CD4-positive, alpha-beta T cell (primary cell): ENCODE data around the gene DIP2C. TPM values are rescaled to one million over a fixed set of nuclear protein-coding genes. Genes with fewer than 3 reads are reported as not detected.

ENCODE experiments used
- ATAC-seq: fragments of 200-7000 bp; cut with Tn5 transposase; one replicate; pipeline ENCODE4 v1.10.0; 2022; ENCODE audit warnings: mild to moderate bottlenecking; ENCODE audit not compliant: poor library complexity
- CTCF ChIA-PET: fragments of 350-600 bp; sonication (Branson Sonifier 250); formaldehyde crosslinking; loops from one replicate; lab custom pipeline; 2021; ENCODE audit warnings: antibody characterized with exemption, inconsistent platforms; lab: Charles Lee
- POLR2A ChIA-PET: fragments of 350-600 bp; sonication (Branson Sonifier 250); formaldehyde crosslinking; loops from one replicate; lab custom pipeline; 2021; ENCODE audit warnings: antibody characterized with exemption, inconsistent platforms; lab: Charles Lee
- DNase-seq, 14 experiments: peaks; one replicate each; pipeline ENCODE4 v3.0.0-alpha.2; 2013 to 2020; ENCODE audit warnings: mixed read lengths in 2 of 14
- H3K27ac ChIP-seq, 2 donors: one replicate each; pipeline versions ENCODE4 v1.5.1 to v1.7.0; 2013; ENCODE audit warnings: low read length in 2 of 2, low read depth in 1 of 2, mild to moderate bottlenecking in 1 of 2
- H3K27me3 ChIP-seq, 2 experiments: 1 replicate in 1 of 2; 2 replicates in 1 of 2; pipeline versions ENCODE4 v1.6.1 to v1.7.0; 2013; ENCODE audit warnings: low read length in 2 of 2, control low read depth in 1 of 2, mild to moderate bottlenecking in 1 of 2, moderate library complexity in 1 of 2; ENCODE audit not compliant: insufficient read depth in 2 of 2, control insufficient read depth in 1 of 2
- H3K36me3 ChIP-seq: one replicate; pipeline ENCODE4 v1.6.1; 2013; ENCODE audit warnings: low read length, control low read depth; ENCODE audit not compliant: insufficient read depth
- H3K4me1 ChIP-seq: one replicate; pipeline ENCODE4 v1.6.1; 2013; ENCODE audit warnings: low read length, control low read depth; ENCODE audit not compliant: insufficient read depth
- H3K4me3 ChIP-seq: one replicate; pipeline ENCODE4 v1.5.1; 2013; ENCODE audit warnings: mild to moderate bottlenecking, low read length, moderate library complexity
- H3K9me3 ChIP-seq, 2 experiments: 1 replicate in 1 of 2; 2 replicates in 1 of 2; pipeline versions ENCODE4 v1.6.1 to v1.7.0; 2013; ENCODE audit warnings: low read length in 2 of 2, mild to moderate bottlenecking in 2 of 2, control low read depth in 1 of 2, moderate library complexity in 1 of 2; ENCODE audit not compliant: control insufficient read depth in 1 of 2, insufficient read depth in 1 of 2
- H3K27ac Mint-ChIP-seq: one replicate; pipeline ENCODE4 v1.8.0; 2020; ENCODE audit warnings: mixed read lengths
- H3K27me3 Mint-ChIP-seq: one replicate; pipeline ENCODE4 v1.8.0; 2021; ENCODE audit warnings: mixed read lengths
- H3K36me3 Mint-ChIP-seq: one replicate; pipeline ENCODE4 v1.8.0; 2021; ENCODE audit warnings: low read depth, mixed read lengths
- H3K4me1 Mint-ChIP-seq: one replicate; pipeline ENCODE4 v1.8.0; 2021; ENCODE audit warnings: low read depth, mixed read lengths
- H3K4me3 Mint-ChIP-seq: one replicate; pipeline ENCODE4 v1.8.0; 2020; ENCODE audit warnings: mild to moderate bottlenecking, mixed read lengths
- H3K9me3 Mint-ChIP-seq: one replicate; pipeline ENCODE4 v1.8.0; 2020; ENCODE audit warnings: mixed read lengths
- intact Hi-C, 2 experiments: fragments of 100-400 bp; cut with DNase I in 1 of 2; cut with micrococcal nuclease in 1 of 2; formaldehyde crosslinking; loops; one replicate each; pipeline versions ENCODE4 v1.15.1 to v1.9.0; 2023 to 2025; cut with DNase I, micrococcal nuclease
- total RNA-seq, 174 experiments: library from RNA in 2 of 174; stranded (reverse) in 2 of 174; gene quantifications; one replicate each; pipeline ENCODE4 v1.2.3 and lab custom pipeline; 2021 to 2026
- TF ChIP-seq, protein P1 (sequence below): fragments of 200-600 bp; IDR thresholded peaks from one replicate; pipeline ENCODE4 v1.8.0; 2022; ENCODE audit warnings: antibody characterized with exemption, mild to moderate bottlenecking

Gene DIP2C
- total RNA-seq, 2 experiments from 2014 or later, result 4.1 TPM

DNA sequence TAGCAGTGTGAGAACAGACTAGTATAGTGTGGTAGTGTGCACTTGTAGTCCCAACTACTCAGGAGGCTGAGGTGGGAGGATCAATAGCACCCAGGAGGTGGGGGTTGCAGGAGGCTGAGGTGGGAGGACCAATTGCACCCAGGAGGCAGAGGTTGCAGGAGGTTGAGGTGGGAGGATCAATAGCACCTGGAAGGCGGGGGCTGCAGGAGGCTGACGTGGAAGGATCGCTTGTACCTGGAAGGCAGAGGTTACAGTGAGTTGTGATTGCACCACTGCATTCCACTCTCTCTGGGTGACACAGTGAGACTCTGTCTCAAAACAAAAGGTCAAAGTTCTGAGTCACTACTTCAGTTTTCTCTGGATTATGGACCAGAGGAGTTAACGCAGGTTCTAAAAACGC lies 22.6 kb upstream of the DIP2C start:
- no peak overlapping the region for H3K27ac Mint-ChIP-seq
- ChIA-PET POLR2A (no interaction called here), CTCF (no interaction called here)
- intact Hi-C loops, result no loop called here
- Histone ChIP-seq H3K9me3 (peaks cover 10% of the 10 kb centered on the region in 2 experiments), H3K27me3 (peaks cover 0 to 5% of the 10 kb centered on the region in 2 experiments), H3K27ac (no peak overlapping the region), H3K36me3 (no peaks in the 10 kb centered on the region), H3K4me1 (no peaks in the 10 kb centered on the region), H3K4me3 (no peak overlapping the region)
- H3K4me3 Mint-ChIP-seq, result no peak overlapping the region
- peaks cover 7% of the 10 kb centered on the region for H3K9me3 Mint-ChIP-seq
- no peak for DNase-seq
- ATAC-seq, result no peak
- TF ChIP-seq, protein P1, sequence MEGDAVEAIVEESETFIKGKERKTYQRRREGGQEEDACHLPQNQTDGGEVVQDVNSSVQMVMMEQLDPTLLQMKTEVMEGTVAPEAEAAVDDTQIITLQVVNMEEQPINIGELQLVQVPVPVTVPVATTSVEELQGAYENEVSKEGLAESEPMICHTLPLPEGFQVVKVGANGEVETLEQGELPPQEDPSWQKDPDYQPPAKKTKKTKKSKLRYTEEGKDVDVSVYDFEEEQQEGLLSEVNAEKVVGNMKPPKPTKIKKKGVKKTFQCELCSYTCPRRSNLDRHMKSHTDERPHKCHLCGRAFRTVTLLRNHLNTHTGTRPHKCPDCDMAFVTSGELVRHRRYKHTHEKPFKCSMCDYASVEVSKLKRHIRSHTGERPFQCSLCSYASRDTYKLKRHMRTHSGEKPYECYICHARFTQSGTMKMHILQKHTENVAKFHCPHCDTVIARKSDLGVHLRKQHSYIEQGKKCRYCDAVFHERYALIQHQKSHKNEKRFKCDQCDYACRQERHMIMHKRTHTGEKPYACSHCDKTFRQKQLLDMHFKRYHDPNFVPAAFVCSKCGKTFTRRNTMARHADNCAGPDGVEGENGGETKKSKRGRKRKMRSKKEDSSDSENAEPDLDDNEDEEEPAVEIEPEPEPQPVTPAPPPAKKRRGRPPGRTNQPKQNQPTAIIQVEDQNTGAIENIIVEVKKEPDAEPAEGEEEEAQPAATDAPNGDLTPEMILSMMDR, result no peak
- no peaks in the 10 kb centered on the region for H3K36me3 Mint-ChIP-seq
- peaks cover 20% of the 10 kb centered on the region for H3K27me3 Mint-ChIP-seq
- H3K4me1 Mint-ChIP-seq, result no peaks in the 10 kb centered on the region

GRCh38 chr10:707861-708260 lies 18.4 kb upstream of the DIP2C start:
- intact Hi-C loops, result no loop called here
- H3K4me3 ChIP-seq, result no peak overlapping the region
- H3K4me3 Mint-ChIP-seq, result no peak overlapping the region
- H3K27me3 ChIP-seq, result peaks cover 0 to 12% of the 10 kb centered on the region in 2 experiments
- H3K4me1 ChIP-seq, result no peaks in the 10 kb centered on the region
- H3K27me3 Mint-ChIP-seq, result peaks cover 46% of the 10 kb centered on the region
- ChIA-PET POLR2A (no interaction called here), CTCF (no interaction called here)
- ATAC-seq (no peak), DNase-seq (no peak)
- TF ChIP-seq, protein P1, result no peak
- no peaks in the 10 kb centered on the region for H3K36me3 Mint-ChIP-seq
- no peaks in the 10 kb centered on the region for H3K4me1 Mint-ChIP-seq
- no peak overlapping the region for H3K27ac Mint-ChIP-seq
- no peak overlapping the region for H3K27ac ChIP-seq
- no peaks in the 10 kb centered on the region for H3K36me3 ChIP-seq
- H3K9me3 Mint-ChIP-seq, result peaks cover 4% of the 10 kb centered on the region
- H3K9me3 ChIP-seq, result peaks cover 4 to 13% of the 10 kb centered on the region in 2 experiments

DNA sequence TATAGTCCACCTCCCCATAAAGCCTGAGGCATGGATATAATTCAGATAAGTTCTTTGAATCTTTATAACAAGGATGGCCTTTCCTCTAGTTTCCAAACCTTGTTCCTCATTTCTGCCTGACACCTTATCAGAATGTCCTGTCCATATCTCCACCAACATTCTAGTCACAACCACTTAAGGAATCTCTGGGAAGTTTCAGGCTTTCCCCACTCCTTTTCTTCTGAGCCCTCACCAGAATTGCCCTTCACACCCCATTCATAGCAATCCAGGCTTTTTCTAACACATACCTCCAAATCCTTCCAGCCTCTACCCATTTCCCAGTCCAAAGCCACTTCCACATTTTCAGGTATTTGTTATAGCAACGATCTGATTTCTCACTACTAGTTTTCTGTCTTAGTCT lies 18.0 kb upstream of the DIP2C start:
- H3K4me1 ChIP-seq, result no peaks in the 10 kb centered on the region
- ChIA-PET POLR2A (no interaction called here), CTCF (no interaction called here)
- Mint-ChIP-seq H3K4me3 (no peak overlapping the region), H3K9me3 (peaks cover 5% of the 10 kb centered on the region), H3K4me1 (no peaks in the 10 kb centered on the region), H3K36me3 (no peaks in the 10 kb centered on the region), H3K27ac (no peak overlapping the region), H3K27me3 (peaks cover 46% of the 10 kb centered on the region)
- no peak for DNase-seq
- H3K36me3 ChIP-seq, result no peaks in the 10 kb centered on the region
- no peak overlapping the region for H3K4me3 ChIP-seq
- TF ChIP-seq, protein P1, result no peak
- ATAC-seq, result no peak
- H3K27me3 ChIP-seq, result peaks cover 0 to 11% of the 10 kb centered on the region in 2 experiments
- intact Hi-C loops, result no loop called here
- H3K27ac ChIP-seq, result no peak overlapping the region
- peaks cover 5 to 13% of the 10 kb centered on the region in 2 experiments for H3K9me3 ChIP-seq
